IMR-90 (cell line): ENCODE results near the gene USP24. TPM values are rescaled to one million over a fixed set of nuclear protein-coding genes. Genes with fewer than 3 reads are reported as not detected.

Experiments
- ATAC-seq: fragments of 200-7000 bp; cut with Tn5 transposase; 2 replicates; pipeline ENCODE4 v1.9.1; 2020; ENCODE audit warnings: low read depth, mild to moderate bottlenecking, moderate library complexity
- BruUV-seq: library from RNA; stranded (reverse); fragments of 400-500 nt; replicated peaks from 2 replicates; lab custom pipeline; 2021; lab: Mats Ljungman, UMichigan
- CTCF ChIA-PET: fragments of 300-600 bp; formaldehyde crosslinking; extraction: SDS; loops from one replicate; lab custom pipeline; 2021; ENCODE audit warnings: antibody characterized with exemption; lab: Yijun Ruan, JAX
- POLR2A ChIA-PET: fragments of 300-600 bp; sonication (Branson Sonifier 250); formaldehyde crosslinking; loops from one replicate; lab custom pipeline; 2022; ENCODE audit warnings: antibody characterized with exemption; ENCODE audit not compliant: unreplicated experiment; lab: Charles Lee
- DNase-seq: peaks from one replicate; pipeline ENCODE4 v3.0.0; 2013
- H2AFZ ChIP-seq: replicated peaks from 2 replicates; pipeline ENCODE3; 2013; ENCODE audit warnings: low read length, mild to moderate bottlenecking; ENCODE audit not compliant: poor library complexity
- H2AK5ac ChIP-seq: 2 replicates; pipeline ENCODE4 v1.6.1; 2013; ENCODE audit warnings: low read depth, low read length, inconsistent platforms
- H2AK9ac ChIP-seq: replicated peaks from 2 replicates; pipeline ENCODE3; 2013; ENCODE audit warnings: mild to moderate bottlenecking, low read depth, low read length, moderate library complexity; ENCODE audit not compliant: poor library complexity
- H2BK120ac ChIP-seq: 2 replicates; pipeline ENCODE4 v1.6.1; 2013; ENCODE audit warnings: low read depth, low read length, inconsistent platforms
- H2BK15ac ChIP-seq: 3 replicates; pipeline ENCODE4 v1.6.1; 2013; ENCODE audit warnings: low read depth, low read length, inconsistent platforms
- H2BK20ac ChIP-seq: 2 replicates; pipeline ENCODE4 v1.6.1; 2013; ENCODE audit warnings: low read depth, mild to moderate bottlenecking, inconsistent platforms, low read length, moderate library complexity
- H2BK5ac ChIP-seq: 2 replicates; pipeline ENCODE4 v1.6.1; 2013; ENCODE audit warnings: mild to moderate bottlenecking, low read depth, low read length, inconsistent platforms; ENCODE audit not compliant: poor library complexity, severe bottlenecking
- H3K14ac ChIP-seq: replicated peaks from 2 replicates; pipeline ENCODE4 v1.6.1; 2013; ENCODE audit warnings: low read depth, low read length, inconsistent platforms
- H3K18ac ChIP-seq: 2 replicates; pipeline ENCODE4 v1.6.1; 2013; ENCODE audit warnings: low read depth, low read length, control low read depth
- H3K23ac ChIP-seq: 2 replicates; pipeline ENCODE4 v1.6.1; 2013; ENCODE audit warnings: low read depth, low read length, inconsistent platforms
- H3K27ac ChIP-seq: 2 replicates; pipeline ENCODE4 v1.5.1; 2013; ENCODE audit warnings: mild to moderate bottlenecking, control low read depth, low read length; ENCODE audit not compliant: insufficient read depth
- H3K27me3 ChIP-seq: 2 replicates; pipeline ENCODE4 v1.6.1; 2013; ENCODE audit warnings: low read length; ENCODE audit not compliant: control insufficient read depth, insufficient read depth
- H3K36me3 ChIP-seq: 2 replicates; pipeline ENCODE4 v1.6.1; 2013; ENCODE audit warnings: low read length, mixed read lengths; ENCODE audit not compliant: control insufficient read depth, insufficient read depth
- H3K4ac ChIP-seq: 2 replicates; pipeline ENCODE4 v1.6.1; 2013; ENCODE audit warnings: low read depth, low read length, inconsistent platforms
- H3K4me1 ChIP-seq: 2 replicates; pipeline ENCODE4 v1.6.1; 2013; ENCODE audit warnings: low read length, mixed read lengths; ENCODE audit not compliant: control insufficient read depth, insufficient read depth
- H3K4me2 ChIP-seq: 2 replicates; pipeline ENCODE4 v1.6.1; 2013; ENCODE audit warnings: low read depth, mild to moderate bottlenecking, control low read depth, low read length, moderate library complexity
- H3K4me3 ChIP-seq: 2 replicates; pipeline ENCODE4 v1.5.1; 2013; ENCODE audit warnings: low read depth, mild to moderate bottlenecking, control low read depth, low read length, moderate library complexity; ENCODE audit not compliant: insufficient read depth
- H3K56ac ChIP-seq: 2 replicates; pipeline ENCODE4 v1.6.1; 2013; ENCODE audit warnings: low read length, inconsistent platforms; ENCODE audit not compliant: insufficient read depth; ENCODE audit errors: extremely low read depth
- H3K79me1 ChIP-seq, 2 experiments: 2 replicates each; pipeline ENCODE4 v1.6.1; 2013; ENCODE audit warnings: low read length in 2 of 2, inconsistent platforms in 1 of 2, low read depth in 1 of 2
- H3K9ac ChIP-seq: 2 replicates; pipeline ENCODE4 v1.6.1; 2013; ENCODE audit warnings: low read depth, low read length, control low read depth
- H3K9me1 ChIP-seq: 2 replicates; pipeline ENCODE4 v1.6.1; 2013; ENCODE audit warnings: low read length, inconsistent platforms; ENCODE audit not compliant: insufficient read depth
- H3K9me3 ChIP-seq: 2 replicates; pipeline ENCODE4 v1.6.1; 2013; ENCODE audit warnings: low read length; ENCODE audit not compliant: control insufficient read depth, insufficient read depth
- H4K20me1 ChIP-seq: 2 replicates; pipeline ENCODE4 v1.6.1; 2013; ENCODE audit warnings: low read length, inconsistent platforms; ENCODE audit not compliant: insufficient read depth
- H4K5ac ChIP-seq: 2 replicates; pipeline ENCODE4 v1.6.1; 2013; ENCODE audit warnings: mild to moderate bottlenecking, low read depth, low read length, control low read depth
- H4K8ac ChIP-seq, 2 experiments: 2 replicates each; pipeline ENCODE4 v1.6.1; 2013; ENCODE audit warnings: low read depth in 2 of 2, low read length in 2 of 2, control low read depth in 1 of 2, inconsistent platforms in 1 of 2
- H4K91ac ChIP-seq: 2 replicates; pipeline ENCODE4 v1.6.1; 2013; ENCODE audit warnings: low read depth, low read length, inconsistent platforms; ENCODE audit not compliant: insufficient read depth
- BHLHE40 ChIP-seq: fragments of 150-350 bp; IDR thresholded peaks from 2 replicates; pipeline ENCODE4 v1.6.1; 2016; ENCODE audit warnings: mild to moderate bottlenecking, low read depth, low read length
- CHD1 ChIP-seq: IDR thresholded peaks from 2 replicates; pipeline ENCODE4 v1.6.1; 2012; ENCODE audit warnings: low read depth, low read length, improper control_type of control experiment
- CTCF ChIP-seq: conservative IDR thresholded peaks from 2 replicates; pipeline ENCODE4 v1.5.1; 2012; ENCODE audit warnings: mild to moderate bottlenecking, low read depth, low read length, improper control_type of control experiment
- ELK1 ChIP-seq: fragments of 150-350 bp; IDR thresholded peaks from 2 replicates; pipeline ENCODE4 v1.6.1; 2016; ENCODE audit warnings: low read depth, mild to moderate bottlenecking, low read length, moderate library complexity, borderline replicate concordance
- MAFK ChIP-seq: IDR thresholded peaks from 2 replicates; pipeline ENCODE4 v1.6.1; 2012; ENCODE audit warnings: low read depth, low read length, improper control_type of control experiment
- MAZ ChIP-seq: IDR thresholded peaks from 2 replicates; pipeline ENCODE4 v1.6.1; 2012; ENCODE audit warnings: low read depth, mild to moderate bottlenecking, low read length, improper control_type of control experiment, moderate library complexity, borderline replicate concordance
- MXI1 ChIP-seq: IDR thresholded peaks from 2 replicates; pipeline ENCODE4 v1.6.1; 2012; ENCODE audit warnings: low read depth, mild to moderate bottlenecking, low read length, moderate library complexity, borderline replicate concordance
- NFE2L2 ChIP-seq: fragments of 150-350 bp; IDR thresholded peaks from 2 replicates; pipeline ENCODE4 v1.6.1; 2016; ENCODE audit warnings: low read depth, mild to moderate bottlenecking, low read length
- POLR2A ChIP-seq: IDR thresholded peaks from 2 replicates; pipeline ENCODE4 v1.6.1; 2012; ENCODE audit warnings: mild to moderate bottlenecking, low read depth, low read length
- RCOR1 ChIP-seq: IDR thresholded peaks from 2 replicates; pipeline ENCODE4 v1.6.1; 2012; ENCODE audit warnings: mild to moderate bottlenecking, low read length, improper control_type of control experiment; ENCODE audit not compliant: insufficient replicate concordance
- RFX5 ChIP-seq: IDR thresholded peaks from 2 replicates; pipeline ENCODE4 v1.8.0; 2012; ENCODE audit warnings: low read depth, mild to moderate bottlenecking, low read length, moderate library complexity
- SMC3 ChIP-seq: fragments of 150-350 bp; IDR thresholded peaks from 2 replicates; pipeline ENCODE4 v1.6.1; 2016; ENCODE audit warnings: low read depth, mild to moderate bottlenecking, antibody characterized with exemption, low read length, moderate library complexity
- USF2 ChIP-seq: fragments of 150-350 bp; IDR thresholded peaks from 2 replicates; pipeline ENCODE4 v1.6.1; 2017; ENCODE audit warnings: mild to moderate bottlenecking, antibody characterized with exemption, low read length, low read depth
- dilution Hi-C: fragments of 300-500 bp; cut with HindIII; formaldehyde crosslinking; loops from one replicate; pipeline ENCODE4 v1.14.3; 2018; ENCODE audit warnings: low sequenced_read_pairs; ENCODE audit not compliant: unreplicated experiment
- in situ Hi-C: fragments of 300-500 bp; cut with MboI; formaldehyde crosslinking; loops from 3 replicates; pipeline ENCODE4 v1.14.3; 2019; ENCODE audit warnings: low sequenced_read_pairs, inconsistent platforms, mixed read lengths
- intact Hi-C: fragments of 100-400 bp; cut with micrococcal nuclease; formaldehyde crosslinking; loops from 2 replicates; pipeline ENCODE4 v1.10.0; 2022
- polyA plus RNA-seq, 3 experiments: library from polyadenylated mRNA; depleted of rRNA; stranded (reverse); fragments of >200 nt; gene quantifications; 2 replicates each; pipeline ENCODE4 v1.2.3, GENCODE V29; 2012; ENCODE audit warnings: low replicate concordance in 1 of 3
- total RNA-seq: library from RNA; depleted of rRNA; stranded (reverse); fragments of >200 nt; gene quantifications from 2 replicates; pipeline ENCODE4 v1.2.3, GENCODE V29; 2012

USP24 gene
- total and polyA plus RNA-seq, 2 of the 4 experiments (the other 2 are of a cell fraction): 8.4 to 36.7 TPM

GRCh38 chr1:55148676-55149075 is 66.5 kb downstream of the USP24 start:
- Histone ChIP-seq H2AK9ac (no peak overlapping the region), H3K18ac (no peak overlapping the region), H3K4ac (no peak overlapping the region), H3K27me3 (no peaks in the 10 kb centered on the region), H3K9me3 (no peaks in the 10 kb centered on the region), H2BK20ac (no peak overlapping the region), H2BK5ac (no peak overlapping the region), H3K36me3 (peaks cover 15% of the 10 kb centered on the region), H2BK15ac (no peak overlapping the region), H4K5ac (no peak overlapping the region), H3K27ac (no peak overlapping the region), H4K20me1 (no peaks in the 10 kb centered on the region), H3K4me2 (no peak overlapping the region), H3K23ac (no peak overlapping the region), H3K4me3 (no peak overlapping the region), H3K9ac (no peak overlapping the region), H3K4me1 (peaks cover 2% of the 10 kb centered on the region), H2AFZ (no peak overlapping the region), H3K56ac (no peak overlapping the region), H3K9me1 (peaks cover 5% of the 10 kb centered on the region; the same call in 1 of the 2 replicates), H2BK120ac (no peak overlapping the region), H3K79me1 (peaks cover 3 to 8% of the 10 kb centered on the region in 2 experiments; a peak in 2 of 4 replicates), H4K91ac (no peak overlapping the region), H4K8ac (no peak overlapping the region), H3K14ac (no peak overlapping the region), H2AK5ac (no peak overlapping the region)
- CTCF ChIA-PET: interaction anchor here (0.6 kb wide), 1 partner anchor 105 kb away, joined by 3 read pairs; no protein-coding TSS in a partner anchor
- intact Hi-C loops (loop anchor here (10.0 kb wide), 2 partner anchors 526 to 1436 kb away; no protein-coding TSS in a partner anchor), in situ Hi-C loops (loop anchor here (10.0 kb wide), 1 partner anchor 1436 kb away; no protein-coding TSS in a partner anchor), dilution Hi-C loops (no loop called here)
- BruUV-seq: no TSS peak
- POLR2A ChIA-PET: no interaction called here
- DNase-seq (no peak), ATAC-seq (no peak)
- TF ChIP-seq MAZ (no peak), POLR2A (no peak), CTCF (no peak), RCOR1 (no peak), RFX5 (no peak), MXI1 (no peak), MAFK (no peak), ELK1 (no peak), NFE2L2 (no peak), BHLHE40 (no peak), CHD1 (no peak), USF2 (no peak), SMC3 (no peak)
